Stimulated activated CD4-positive, alpha-beta T cell treated with anti-CD3 and anti-CD28 coated beads, TNF-alpha, amount 100 ng/mL, for 48 hours (primary cell): ENCODE results near the gene MAN2B1.
"Not testable (repeated sequence)": the region's sequence is repeated elsewhere in the genome, so short reads cannot be mapped to it uniquely, and the experiment has no call there.

Experiments
- DNase-seq, 3 donors: peaks; one replicate each; pipeline ENCODE4 v3.0.0-alpha.2; 2020; ENCODE audit warnings: low read depth in 3 of 3

MAN2B1 gene

GRCh38 chr19:12657966-12658365 is 8.6 kb downstream of the MAN2B1 start:
- DNase-seq = no peak

GRCh38 chr19:12656899-12657571 is 9.5 kb downstream of the MAN2B1 start:
- DNase-seq = peak in 2 of 3 donors; percentile 23 to 53

GRCh38 chr19:12655546-12655945 is 11.0 kb downstream of the MAN2B1 start:
- DNase-seq = no peak

GRCh38 chr19:12652219-12652618 is 14.3 kb downstream of the MAN2B1 start:
- no peak for DNase-seq

- DNase-seq = no peak
Measured at GRCh38 chr19:12649941-12650340, 16.6 kb downstream of the MAN2B1 start.

- DNase-seq = no peak
Measured at GRCh38 chr19:12648088-12648487, 18.5 kb downstream of the MAN2B1 start.

GRCh38 chr19:12647490-12648071 is 19.0 kb downstream of the MAN2B1 start:
- peak in 1 of 3 donors; percentile 54 for DNase-seq

- no peak for DNase-seq
Measured at GRCh38 chr19:12647047-12647446, 19.5 kb downstream of the MAN2B1 start.

- DNase-seq = no peak
Measured at GRCh38 chr19:12646551-12646950, 20.0 kb downstream of the MAN2B1 start.

GRCh38 chr19:12643716-12644115 is 22.8 kb downstream of the MAN2B1 start:
- DNase-seq = not testable (repeated sequence)

- DNase-seq = no peak
Measured at GRCh38 chr19:12642506-12642905, 24.0 kb downstream of the MAN2B1 start.

- no peak for DNase-seq
Measured at GRCh38 chr19:12641456-12641855, 25.1 kb downstream of the MAN2B1 start.

GRCh38 chr19:12639901-12640613 is 26.5 kb downstream of the MAN2B1 start:
- peak; percentile 75 to 84 (median 82) for DNase-seq

- no peak for DNase-seq
Measured at GRCh38 chr19:12638611-12639182, 27.8 kb downstream of the MAN2B1 start.

- no peak for DNase-seq
Measured at GRCh38 chr19:12636631-12637030, 29.9 kb downstream of the MAN2B1 start.

GRCh38 chr19:12629215-12629614 is 37.3 kb downstream of the MAN2B1 start:
- DNase-seq = no peak

- no peak for DNase-seq
Measured at GRCh38 chr19:12628040-12629022, 38.2 kb downstream of the MAN2B1 start.

GRCh38 chr19:12626958-12627357 is 39.6 kb downstream of the MAN2B1 start:
- no peak for DNase-seq

GRCh38 chr19:12623361-12624031 is 43.0 kb downstream of the MAN2B1 start:
- no peak for DNase-seq

- DNase-seq = not testable (repeated sequence)
Measured at GRCh38 chr19:12621253-12622024, 45.1 kb downstream of the MAN2B1 start.
